Ascending aorta (tissue), 2 donors: ENCODE measurements around the gene CSNK1A1. TPM values are rescaled to one million over a fixed set of nuclear protein-coding genes. Genes with fewer than 3 reads are reported as not detected.
A peak's percentile ranks its signal among the peaks of the same experiment; 100 is the strongest.
"Not testable (repeated sequence)": the region's sequence is repeated elsewhere in the genome, so short reads cannot be mapped to it uniquely, and the experiment has no call there.

Experiments used
- DNase-seq, 2 donors: peaks; one replicate each; pipeline ENCODE4 v3.0.0-alpha.2; 2019; ENCODE audit warnings: low spot score in 2 of 2
- H3K27ac ChIP-seq, 2 donors: fragments of 200-600 bp; sonication (generic); one replicate each; pipeline ENCODE4 v1.5.1; 2016 to 2017; ENCODE audit warnings: mild to moderate bottlenecking in 1 of 2
- H3K27me3 ChIP-seq: fragments of 200-600 bp; sonication (generic); one replicate; pipeline ENCODE4 v1.5.1; 2017
- H3K36me3 ChIP-seq, 2 donors: fragments of 200-600 bp; sonication (generic); one replicate each; pipeline ENCODE4 v1.5.1; 2016
- H3K4me1 ChIP-seq, 2 donors: fragments of 200-600 bp; sonication (generic); one replicate each; pipeline ENCODE4 v1.5.1; 2016 to 2017; ENCODE audit warnings: mild to moderate bottlenecking in 1 of 2
- H3K4me3 ChIP-seq, 2 donors: fragments of 200-600 bp; sonication (generic); one replicate each; pipeline ENCODE4 v1.5.1; 2016 to 2017; ENCODE audit warnings: mild to moderate bottlenecking in 1 of 2
- H3K9me3 ChIP-seq, 2 donors: fragments of 200-600 bp; sonication (generic); one replicate each; pipeline ENCODE4 v1.5.1; 2016
- CTCF ChIP-seq, 3 experiments: fragments of 200-600 bp in 2 of 3; fragments of 450-650 bp in 1 of 3; sonication (generic) in 2 of 3; IDR thresholded peaks; one replicate each; pipeline ENCODE4 v1.5.1; 2016 to 2019; ENCODE audit warnings: antibody characterized with exemption in 3 of 3, mild to moderate bottlenecking in 1 of 3, moderate library complexity in 1 of 3
- intact Hi-C: fragments of 100-400 bp; cut with DNase I; formaldehyde crosslinking; loops from one replicate; pipeline ENCODE4 v1.15.1; 2023
- total RNA-seq: library from RNA; depleted of rRNA; stranded (reverse); fragments of >200 nt; gene quantifications from one replicate; pipeline ENCODE4 v1.1.0, GENCODE V29; 2016

The CSNK1A1 gene
- 219 TPM for total RNA-seq

GRCh38 chr5:149551227-149552037, at the start of gene CSNK1A1:
Gene CSNK1A1 (minus strand): TSS chr5:149551439. CDS start chr5:149550964, 475 bp downstream.
- Histone ChIP-seq H3K4me3 (peak within 1 kb of the TSS; percentile 81 to 96), H3K9me3 (no peaks in the 10 kb centered on the region), H3K36me3 (peaks cover 5 to 10% of the 10 kb centered on the region in 2 donors), H3K27ac (peak within 1 kb of the TSS; percentile 95 to 98), H3K4me1 (peaks cover 7 to 26% of the 10 kb centered on the region in 2 donors), H3K27me3 (no peaks in the 10 kb centered on the region)
- intact Hi-C loops: loop anchor here (1.0 kb wide), 3 partner anchors 11 to 109 kb away; no protein-coding TSS in a partner anchor
- peak; percentile 86 to 98 for DNase-seq
- peak; percentile 88 to 93 (median 91) for TF ChIP-seq CTCF (IDR thresholded peaks at IDR 0.05)

GRCh38 chr5:149600932-149601331, 49.7 kb upstream of the CSNK1A1 start:
- H3K27ac ChIP-seq: no peak overlapping the region
- H3K4me1 ChIP-seq: no peaks in the 10 kb centered on the region
- no peaks in the 10 kb centered on the region for H3K9me3 ChIP-seq
- H3K36me3 ChIP-seq: peaks cover 9 to 31% of the 10 kb centered on the region in 2 donors
- intact Hi-C loops: no loop called here
- no peak for TF ChIP-seq CTCF (IDR thresholded peaks at IDR 0.05)
- DNase-seq: peak in 1 of 2 donors; percentile 40
- no peaks in the 10 kb centered on the region for H3K27me3 ChIP-seq
- no peak overlapping the region for H3K4me3 ChIP-seq

GRCh38 chr5:149599375-149599774, 48.1 kb upstream of the CSNK1A1 start:
- Histone ChIP-seq H3K36me3 (peaks cover 9 to 28% of the 10 kb centered on the region in 2 donors), H3K4me3 (no peak overlapping the region), H3K4me1 (peaks cover 0 to 11% of the 10 kb centered on the region in 2 donors), H3K27me3 (no peaks in the 10 kb centered on the region), H3K27ac (no peak overlapping the region), H3K9me3 (no peaks in the 10 kb centered on the region)
- no peak for DNase-seq
- intact Hi-C loops: no loop called here
- no peak for TF ChIP-seq CTCF (IDR thresholded peaks at IDR 0.05)

- H3K36me3 ChIP-seq: peaks cover 9 to 28% of the 10 kb centered on the region in 2 donors
- DNase-seq: peak in 1 of 2 donors; percentile 51
- no peak overlapping the region for H3K27ac ChIP-seq
- peaks cover 0 to 12% of the 10 kb centered on the region in 2 donors for H3K4me1 ChIP-seq
- no peak for TF ChIP-seq CTCF (IDR thresholded peaks at IDR 0.05)
- no peaks in the 10 kb centered on the region for H3K9me3 ChIP-seq
- intact Hi-C loops: no loop called here
- H3K4me3 ChIP-seq: no peak overlapping the region
- no peaks in the 10 kb centered on the region for H3K27me3 ChIP-seq
Observed at GRCh38 chr5:149598966-149599365, 47.7 kb upstream of the CSNK1A1 start.

- Histone ChIP-seq H3K4me1 (peaks cover 0 to 12% of the 10 kb centered on the region in 2 donors), H3K36me3 (peaks cover 9 to 24% of the 10 kb centered on the region in 2 donors)
- peak in 1 of 2 donors; percentile 5 for DNase-seq
- intact Hi-C loops, H3K27me3 ChIP-seq, H3K27ac ChIP-seq, H3K9me3 ChIP-seq, H3K4me3 ChIP-seq: not testable (repeated sequence)
Observed at GRCh38 chr5:149598234-149598633, 47.0 kb upstream of the CSNK1A1 start.

GRCh38 chr5:149597618-149598017, 46.4 kb upstream of the CSNK1A1 start:
- no peak overlapping the region for H3K4me3 ChIP-seq
- intact Hi-C loops: no loop called here
- no peaks in the 10 kb centered on the region for H3K9me3 ChIP-seq
- H3K27ac ChIP-seq: peak overlapping the region in 1 of 2 donors; percentile 12
- DNase-seq: peak in 1 of 2 donors; percentile 49
- no peak for TF ChIP-seq CTCF (IDR thresholded peaks at IDR 0.05)
- H3K36me3 ChIP-seq: peaks cover 9 to 21% of the 10 kb centered on the region in 2 donors
- peaks cover 0 to 12% of the 10 kb centered on the region in 2 donors for H3K4me1 ChIP-seq
- H3K27me3 ChIP-seq: no peaks in the 10 kb centered on the region
